HepG2 (cell line): Measurements from ENCODE around the gene MMS19. TPM values are rescaled to one million over a fixed set of nuclear protein-coding genes. Genes with fewer than 3 reads are reported as not detected.

ENCODE experiments used
- ATAC-seq: fragments of 200-7000 bp; cut with Tn5 transposase; 3 replicates; pipeline ENCODE4 v1.9.1; 2020; ENCODE audit warnings: mild to moderate bottlenecking, moderate library complexity
- BruUV-seq: library from RNA; stranded (reverse); fragments of 400-500 nt; replicated peaks from 2 replicates; lab custom pipeline; 2021; lab: Mats Ljungman, UMichigan
- CTCF ChIA-PET: fragments of 300-600 bp; formaldehyde crosslinking; extraction: SDS; loops from one replicate; lab custom pipeline; 2021; ENCODE audit warnings: low total read pairs, inconsistent platforms, low intra/inter-chr PET ratio; lab: Yijun Ruan, JAX
- POLR2A ChIA-PET: fragments of 350-600 bp; sonication (Branson Sonifier 250); formaldehyde crosslinking; loops from one replicate; lab custom pipeline; 2020; ENCODE audit warnings: antibody characterized with exemption, inconsistent platforms; lab: Yijun Ruan, JAX
- DNase-seq: peaks from one replicate; pipeline ENCODE4 v3.0.0-alpha.2; 2015; ENCODE audit warnings: low spot score
- FAIRE-seq: peaks from 3 replicates; lab custom pipeline; 2011; peaks lifted over from hg19 to GRCh38; lab: Jason Lieb, UNC
- H2AFZ ChIP-seq: one replicate; pipeline ENCODE4 v1.6.1; 2011; ENCODE audit warnings: low read length, inconsistent platforms
- H3K27ac ChIP-seq: fragments of 300-600 bp; 3 replicates; pipeline ENCODE4 v1.8.0; 2011; ENCODE audit warnings: mixed run types, mild to moderate bottlenecking, mixed read lengths, low read length, inconsistent platforms; ENCODE audit not compliant: insufficient read depth; ENCODE audit errors: extremely low read length
- H3K27me3 ChIP-seq, 2 experiments: fragments of 200-600 bp in 1 of 2; 2 replicates in 1 of 2; 3 replicates in 1 of 2; pipeline versions ENCODE4 v1.6.0 to v1.8.0; 2011; ENCODE audit warnings: low read length in 2 of 2, mild to moderate bottlenecking in 2 of 2, moderate library complexity in 2 of 2, inconsistent platforms in 1 of 2; ENCODE audit not compliant: insufficient read depth in 2 of 2, control insufficient read depth in 1 of 2
- H3K36me3 ChIP-seq, 2 experiments: fragments of 200-600 bp in 1 of 2; replicated peaks in 1 of 2; 2 replicates in 1 of 2; 3 replicates in 1 of 2; pipeline versions ENCODE4 v1.5.1 to v1.8.0; 2011; ENCODE audit warnings: low read length in 2 of 2, inconsistent platforms in 1 of 2; ENCODE audit not compliant: insufficient read depth in 2 of 2, control insufficient read depth in 1 of 2
- H3K4me1 ChIP-seq: 2 replicates; pipeline ENCODE4 v1.5.1; 2012; ENCODE audit warnings: low read length, inconsistent platforms; ENCODE audit not compliant: insufficient read depth
- H3K4me2 ChIP-seq: 2 replicates; pipeline ENCODE4 v1.6.0; 2011; ENCODE audit warnings: low read depth, low read length, inconsistent platforms
- H3K4me3 ChIP-seq, 3 experiments: fragments of 200-600 bp in 1 of 3; sonication (generic), shearing (Covaris generic) in 1 of 3; replicated peaks in 1 of 3; 2 replicates each; pipeline ENCODE4 v1.5.1; 2011 to 2016; ENCODE audit warnings: low read length in 3 of 3, inconsistent platforms in 2 of 3, low read depth in 2 of 3, mild to moderate bottlenecking in 2 of 3, control low read depth in 1 of 3, mixed read lengths in 1 of 3; ENCODE audit not compliant: insufficient read depth in 1 of 3
- H3K79me2 ChIP-seq: one replicate; pipeline ENCODE4 v1.6.1; 2011; ENCODE audit warnings: low read length, inconsistent platforms; ENCODE audit not compliant: insufficient read depth
- H3K9ac ChIP-seq: 2 replicates; pipeline ENCODE4 v1.6.0; 2011; ENCODE audit warnings: mild to moderate bottlenecking, low read depth, low read length, inconsistent platforms; ENCODE audit not compliant: insufficient read depth
- H3K9me3 ChIP-seq: 2 replicates; pipeline ENCODE4 v1.5.1; 2012; ENCODE audit warnings: mild to moderate bottlenecking, low read length
- H4K20me1 ChIP-seq: 2 replicates; pipeline ENCODE4 v1.6.0; 2011; ENCODE audit warnings: inconsistent platforms, mild to moderate bottlenecking, low read length, moderate library complexity; ENCODE audit not compliant: insufficient read depth
- ATF7 ChIP-seq, 2 experiments: fragments of 450-650 bp in 1 of 2; sonication (generic) in 1 of 2; formaldehyde crosslinking in 1 of 2; IDR thresholded peaks; 2 replicates each; pipeline versions ENCODE4 v1.4.0 to v1.6.1; 2016 to 2020; ENCODE audit warnings: antibody characterized with exemption in 1 of 2, mild to moderate bottlenecking in 1 of 2, missing genetic modification reagents in 1 of 2
- HMGXB3 ChIP-seq: sonication (generic); formaldehyde crosslinking; IDR thresholded peaks from 2 replicates; pipeline ENCODE4 v1.4.0; 2020; ENCODE audit warnings: missing genetic modification reagents, borderline replicate concordance
- MBD4 ChIP-seq: IDR thresholded peaks from 2 replicates; pipeline ENCODE4 v1.6.1; 2012; ENCODE audit warnings: low read length, inconsistent platforms, borderline replicate concordance
- POLR2AphosphoS5 ChIP-seq: IDR thresholded peaks from 2 replicates; pipeline ENCODE4 v1.6.1; 2012; ENCODE audit warnings: low read depth, low read length
- POLR2G ChIP-seq: fragments of 200-400 bp; formaldehyde crosslinking; IDR thresholded peaks from 2 replicates; pipeline ENCODE4 v1.6.1; 2018; ENCODE audit warnings: mild to moderate bottlenecking, low read depth, low read length, moderate library complexity
- TP53 ChIP-seq: sonication (generic); formaldehyde crosslinking; conservative IDR thresholded peaks from 2 replicates; pipeline ENCODE4 v1.4.0; 2020; ENCODE audit warnings: missing genetic modification reagents
- WGBS: methylation state at CpG from one replicate; pipeline ENCODE4 v1.1.6; 2017; ENCODE audit warnings: low lambda C conversion rate; 5-methylcytosine and 5-hydroxymethylcytosine counted together
- in situ Hi-C: cut with HindIII; loops from 2 replicates; pipeline ENCODE4 v1.10.0; 2017; ENCODE audit warnings: low pct_unique_long_range_greater_than_20kb; ENCODE audit not compliant: extremely low pct_ligation_motif_present
- intact Hi-C: fragments of 100-400 bp; cut with micrococcal nuclease; formaldehyde crosslinking; loops from one replicate; pipeline ENCODE4 v1.10.0; 2022; ENCODE audit not compliant: unreplicated experiment
- polyA plus RNA-seq, 8 experiments: library from polyadenylated mRNA; depleted of rRNA in 3 of 8; stranded (reverse) in 7 of 8; unstranded in 1 of 8; fragments of >200 nt; fragmentation: Illumina TruSeq in 4 of 8; extraction: Trizol in 4 of 8; gene quantifications; 2 replicates each; pipeline versions ENCODE4 v1.2.1 to v1.2.3, GENCODE V29; 2011 to 2016; ENCODE audit warnings: low read depth in 4 of 8, missing spikeins in 1 of 8, mixed read lengths in 1 of 8; ENCODE audit not compliant: insufficient read depth in 1 of 8
- total RNA-seq, 5 experiments: library from RNA; depleted of rRNA; stranded (reverse); fragments of >200 nt; fragmentation: Illumina TruSeq; extraction: Trizol; gene quantifications; 2 replicates each; pipeline ENCODE4 v1.2.3, GENCODE V29; 2016; ENCODE audit warnings: low read depth in 1 of 5
- TF ChIP-seq, protein P1 (sequence below): sonication (generic); formaldehyde crosslinking; IDR thresholded peaks from 2 replicates; pipeline ENCODE4 v1.8.1; 2023; ENCODE audit warnings: missing genetic modification reagents, inconsistent platforms, borderline replicate concordance

The MMS19 gene
- total and polyA plus RNA-seq, 2 of the 13 experiments (the other 11 are each of a cell fraction or from before 2014, with no cell fraction given) = 76.4 to 107 TPM

DNA sequence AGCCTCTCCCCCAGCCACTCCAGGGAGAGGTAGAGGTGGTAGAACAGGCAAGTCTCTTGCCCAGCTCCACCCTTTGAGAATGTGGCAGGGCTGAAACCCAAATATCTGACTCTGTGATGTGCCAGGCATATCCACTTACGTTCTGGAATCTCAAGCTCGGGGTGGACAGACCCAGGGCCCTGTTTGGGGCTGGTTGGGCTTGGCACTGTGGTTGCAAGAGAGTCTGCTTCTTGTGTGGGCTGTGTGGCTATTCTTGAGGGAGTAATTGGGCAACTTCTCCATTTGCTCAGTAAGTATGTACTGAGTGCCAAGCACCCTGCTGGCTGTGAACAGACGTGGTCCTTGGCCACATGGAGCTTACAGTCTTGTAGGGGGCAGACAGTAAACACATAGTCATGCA lies 5.2 kb upstream of the MMS19 start (continued):
- TF ChIP-seq HMGXB3 (CRISPR knock-in tag) (no peak), POLR2AphosphoS5 (no peak), MBD4 (no peak)
- TF ChIP-seq, protein P1, sequence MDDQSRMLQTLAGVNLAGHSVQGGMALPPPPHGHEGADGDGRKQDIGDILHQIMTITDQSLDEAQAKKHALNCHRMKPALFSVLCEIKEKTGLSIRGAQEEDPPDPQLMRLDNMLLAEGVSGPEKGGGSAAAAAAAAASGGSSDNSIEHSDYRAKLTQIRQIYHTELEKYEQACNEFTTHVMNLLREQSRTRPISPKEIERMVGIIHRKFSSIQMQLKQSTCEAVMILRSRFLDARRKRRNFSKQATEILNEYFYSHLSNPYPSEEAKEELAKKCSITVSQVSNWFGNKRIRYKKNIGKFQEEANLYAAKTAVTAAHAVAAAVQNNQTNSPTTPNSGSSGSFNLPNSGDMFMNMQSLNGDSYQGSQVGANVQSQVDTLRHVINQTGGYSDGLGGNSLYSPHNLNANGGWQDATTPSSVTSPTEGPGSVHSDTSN (CRISPR knock-in tag) = no peak

DNA sequence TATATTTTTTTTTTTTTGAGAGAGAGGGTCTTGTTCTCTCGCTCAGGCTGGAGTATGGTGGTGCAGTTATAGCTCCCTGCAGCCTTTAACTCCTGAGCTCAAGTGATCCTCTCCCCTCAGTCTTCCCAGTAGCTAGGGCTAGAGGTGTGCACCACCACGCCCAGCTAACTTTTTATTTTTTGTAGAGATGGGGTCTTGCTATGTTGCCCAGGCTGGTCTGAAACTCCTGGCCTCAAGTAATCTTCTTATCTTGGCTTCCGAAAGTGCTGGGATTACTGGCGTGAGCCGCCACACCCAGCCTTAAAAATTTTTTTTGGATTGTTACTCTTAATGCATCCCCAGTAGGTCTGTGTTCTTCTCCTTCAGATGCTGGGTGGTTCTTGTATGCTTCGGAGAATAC lies 4.7 kb upstream of the MMS19 start:
- no peaks in the 10 kb centered on the region; a peak in 1 of 5 replicates for H3K27me3 ChIP-seq
- H3K9me3 ChIP-seq = no peaks in the 10 kb centered on the region
- no peak overlapping the region for H3K9ac ChIP-seq
- ChIA-PET CTCF (no interaction called here), POLR2A (no interaction called here)
- no TSS peak for BruUV-seq
- no peaks in the 10 kb centered on the region; the same call in 1 of the 2 replicates for H4K20me1 ChIP-seq
- ATAC-seq (no peak), FAIRE-seq (no peak), DNase-seq (no peak)
- peaks cover 6% of the 10 kb centered on the region for H3K79me2 ChIP-seq
- in situ Hi-C loops (no loop called here), intact Hi-C loops (no loop called here)
- H3K36me3 ChIP-seq = no peaks in the 10 kb centered on the region
- H3K27ac ChIP-seq = no peak overlapping the region
- no peak overlapping the region for H3K4me2 ChIP-seq
- H3K4me1 ChIP-seq = peaks cover 21% of the 10 kb centered on the region
- H3K4me3 ChIP-seq = no peak overlapping the region
- no peak overlapping the region for H2AFZ ChIP-seq
- 96% methylated on average over 6 of the region's 6 CpGs for WGBS
- TF ChIP-seq POLR2G = no peak
- no peak for TF ChIP-seq TP53 (CRISPR knock-in tag)
- no peak for TF ChIP-seq ATF7 (IDR thresholded peaks at IDR 0.05)
- TF ChIP-seq ATF7 (CRISPR knock-in tag; IDR thresholded peaks at IDR 0.05) = no peak
